SK-N-SH (cell line): ENCODE measurements around the gene MTERF4. TPM values are rescaled to one million over a fixed set of nuclear protein-coding genes. Genes with fewer than 3 reads are reported as not detected.

ENCODE experiments used
- CTCF ChIA-PET: fragments of 300-600, 350-600 bp; formaldehyde crosslinking; extraction: SDS; loops from one replicate; lab custom pipeline; 2021; lab: Yijun Ruan, JAX
- POLR2A ChIA-PET: fragments of 350-600 bp; sonication (Branson Sonifier 250); formaldehyde crosslinking; extraction: SDS; loops from one replicate; lab custom pipeline; 2020; ENCODE audit warnings: antibody characterized with exemption, inconsistent platforms; lab: Yijun Ruan, JAX
- DNase-seq: peaks from one replicate; pipeline ENCODE4 v3.0.0; 2012
- H2AFZ ChIP-seq: fragments of 200-600 bp; sonication (generic); 2 replicates; pipeline ENCODE4 v1.8.1; 2016; ENCODE audit warnings: antibody characterized with exemption, mild to moderate bottlenecking, low read depth
- H3F3A ChIP-seq: fragments of 200-600 bp; sonication (generic); replicated peaks from 2 replicates; pipeline ENCODE3; 2016; ENCODE audit warnings: antibody characterized with exemption, mild to moderate bottlenecking; ENCODE audit not compliant: insufficient read depth
- H3K27ac ChIP-seq, 2 experiments: fragments of 200-500 bp in 1 of 2; fragments of 200-600 bp in 1 of 2; sonication (Bioruptor generic) in 1 of 2; sonication (generic), shearing (Covaris generic) in 1 of 2; 2 replicates each; pipeline versions ENCODE4 v1.5.1 to v1.6.1; 2014 to 2016; ENCODE audit warnings: low read depth in 2 of 2, inconsistent platforms in 1 of 2, low read length in 1 of 2, mild to moderate bottlenecking in 1 of 2, mixed read lengths in 1 of 2
- H3K27me3 ChIP-seq: fragments of 200-600 bp; sonication (generic), shearing (Covaris generic); 2 replicates; pipeline ENCODE4 v1.6.1; 2016; ENCODE audit warnings: mixed run types; ENCODE audit not compliant: insufficient read depth
- H3K36me3 ChIP-seq, 2 experiments: fragments of 200-500 bp in 1 of 2; fragments of 200-600 bp in 1 of 2; sonication (Bioruptor generic) in 1 of 2; sonication (generic) in 1 of 2; replicated peaks in 1 of 2; 2 replicates each; pipeline versions ENCODE3 to v1.5.1; 2014 to 2016; ENCODE audit warnings: low read length in 1 of 2, mild to moderate bottlenecking in 1 of 2; ENCODE audit not compliant: insufficient read depth in 2 of 2, control insufficient read depth in 1 of 2
- H3K4me1 ChIP-seq, 2 experiments: fragments of 200-500 bp in 1 of 2; fragments of 200-600 bp in 1 of 2; sonication (Bioruptor generic) in 1 of 2; sonication (generic), shearing (Covaris generic) in 1 of 2; 2 replicates each; pipeline versions ENCODE4 v1.5.1 to v1.6.1; 2014 to 2016; ENCODE audit warnings: low read depth in 1 of 2, low read length in 1 of 2, mixed run types in 1 of 2; ENCODE audit not compliant: insufficient read depth in 2 of 2, control insufficient read depth in 1 of 2
- H3K4me2 ChIP-seq: fragments of 200-600 bp; sonication (generic), shearing (Covaris generic); 2 replicates; pipeline ENCODE4 v1.6.1; 2017; ENCODE audit warnings: mixed run types
- H3K4me3 ChIP-seq, 2 experiments: fragments of 200-500 bp in 1 of 2; fragments of 200-600 bp in 1 of 2; sonication (Bioruptor generic) in 1 of 2; sonication (generic), shearing (Covaris generic) in 1 of 2; 2 replicates each; pipeline versions ENCODE4 v1.5.1 to v1.8.1; 2014 to 2016; ENCODE audit warnings: low read depth in 2 of 2, inconsistent platforms in 1 of 2, low read length in 1 of 2, mild to moderate bottlenecking in 1 of 2, mixed read lengths in 1 of 2, moderate library complexity in 1 of 2
- H3K79me2 ChIP-seq: fragments of 200-600 bp; sonication (generic); 2 replicates; pipeline ENCODE4 v1.8.1; 2017; ENCODE audit warnings: mild to moderate bottlenecking; ENCODE audit not compliant: insufficient read depth
- H3K9ac ChIP-seq: fragments of 200-600 bp; sonication (generic); 2 replicates; pipeline ENCODE4 v1.6.1; 2017; ENCODE audit warnings: mixed run types
- H3K9me2 ChIP-seq: fragments of 200-600 bp; sonication (generic); 2 replicates; pipeline ENCODE4 v1.6.1; 2017; ENCODE audit warnings: mixed run types
- H3K9me3 ChIP-seq: fragments of 200-600 bp; sonication (generic); 2 replicates; pipeline ENCODE4 v1.6.1; 2017; ENCODE audit warnings: mixed run types, mild to moderate bottlenecking, moderate library complexity
- H4K20me1 ChIP-seq: fragments of 200-600 bp; sonication (generic); 2 replicates; pipeline ENCODE4 v1.6.1; 2017; ENCODE audit warnings: mild to moderate bottlenecking, mixed run types; ENCODE audit not compliant: insufficient read depth
- CHD2 ChIP-seq: fragments of 150-350 bp; IDR thresholded peaks from 2 replicates; pipeline ENCODE4 v1.6.1; 2018; ENCODE audit warnings: low read length; ENCODE audit not compliant: partially characterized antibody
- ELF1 ChIP-seq: IDR thresholded peaks from 2 replicates; pipeline ENCODE4 v1.4.0; 2012
- FOSL2 ChIP-seq: IDR thresholded peaks from 2 replicates; pipeline ENCODE4 v1.4.0; 2012; ENCODE audit warnings: low read depth, mild to moderate bottlenecking, moderate library complexity, borderline replicate concordance
- FOXJ3 ChIP-seq: sonication (generic); formaldehyde crosslinking; IDR thresholded peaks from 2 replicates; pipeline ENCODE4 v1.5.1; 2020; ENCODE audit warnings: mild to moderate bottlenecking, missing genetic modification reagents
- FOXM1 ChIP-seq: IDR thresholded peaks from 2 replicates; pipeline ENCODE4 v1.4.0; 2012; ENCODE audit warnings: low read depth, mild to moderate bottlenecking
- MAX ChIP-seq: IDR thresholded peaks from 2 replicates; pipeline ENCODE4 v1.4.0; 2012; ENCODE audit warnings: low read depth
- MEF2A ChIP-seq: IDR thresholded peaks from 2 replicates; pipeline ENCODE4 v1.4.0; 2012; ENCODE audit warnings: low read depth, borderline replicate concordance
- MXI1 ChIP-seq: IDR thresholded peaks from 2 replicates; pipeline ENCODE4 v1.6.1; 2012; ENCODE audit warnings: mild to moderate bottlenecking, low read depth, low read length, improper control_type of control experiment
- NRF1 ChIP-seq: IDR thresholded peaks from 2 replicates; pipeline ENCODE4 v1.6.1; 2012; ENCODE audit warnings: low read depth, mild to moderate bottlenecking, low read length
- REST ChIP-seq: IDR thresholded peaks from 2 replicates; pipeline ENCODE4 v1.6.1; 2012; ENCODE audit warnings: mild to moderate bottlenecking, low read depth, low read length, moderate library complexity
- SMC3 ChIP-seq: IDR thresholded peaks from 2 replicates; pipeline ENCODE4 v1.6.1; 2012; ENCODE audit warnings: low read depth, low read length, improper control_type of control experiment
- TCF12 ChIP-seq: IDR thresholded peaks from 2 replicates; pipeline ENCODE4 v1.4.0; 2012
- TEAD4 ChIP-seq: IDR thresholded peaks from 2 replicates; pipeline ENCODE4 v1.4.0; 2012; ENCODE audit warnings: mild to moderate bottlenecking, borderline replicate concordance; ENCODE audit not compliant: insufficient read depth
- USF1 ChIP-seq: IDR thresholded peaks from 2 replicates; pipeline ENCODE4 v1.4.0; 2012; ENCODE audit warnings: low read depth, borderline replicate concordance
- ZBTB33 ChIP-seq: IDR thresholded peaks from 2 replicates; pipeline ENCODE4 v1.4.0; 2012; ENCODE audit warnings: low read depth, borderline replicate concordance
- WGBS: methylation state at CpG from one replicate; pipeline ENCODE4 v1.1.6; 2017; ENCODE audit warnings: low lambda C conversion rate; 5-methylcytosine and 5-hydroxymethylcytosine counted together
- polyA plus RNA-seq, 3 experiments: library from polyadenylated mRNA; depleted of rRNA; stranded (reverse); fragments of >200 nt; gene quantifications; 2 replicates each; pipeline ENCODE4 v1.2.3, GENCODE V29; 2012
- TF ChIP-seq, protein P1 (sequence below): IDR thresholded peaks from 2 replicates; pipeline ENCODE4; 2012
- TF ChIP-seq, protein P2 (sequence below): fragments of 150-350 bp; IDR thresholded peaks from 2 replicates; pipeline ENCODE4 v1.6.1; 2017; ENCODE audit warnings: antibody characterized with exemption, low read length, low read depth, borderline replicate concordance

MTERF4 gene
- polyA plus RNA-seq, 1 of the 3 experiments (the other 2 are of a cell fraction): 31.0 TPM

- TF ChIP-seq ZBTB33: no peak
- no peak for TF ChIP-seq FOSL2
- TF ChIP-seq, protein P1, sequence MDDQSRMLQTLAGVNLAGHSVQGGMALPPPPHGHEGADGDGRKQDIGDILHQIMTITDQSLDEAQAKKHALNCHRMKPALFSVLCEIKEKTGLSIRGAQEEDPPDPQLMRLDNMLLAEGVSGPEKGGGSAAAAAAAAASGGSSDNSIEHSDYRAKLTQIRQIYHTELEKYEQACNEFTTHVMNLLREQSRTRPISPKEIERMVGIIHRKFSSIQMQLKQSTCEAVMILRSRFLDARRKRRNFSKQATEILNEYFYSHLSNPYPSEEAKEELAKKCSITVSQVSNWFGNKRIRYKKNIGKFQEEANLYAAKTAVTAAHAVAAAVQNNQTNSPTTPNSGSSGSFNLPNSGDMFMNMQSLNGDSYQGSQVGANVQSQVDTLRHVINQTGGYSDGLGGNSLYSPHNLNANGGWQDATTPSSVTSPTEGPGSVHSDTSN: no peak
- no peak for TF ChIP-seq TCF12
- no peak for TF ChIP-seq MAX
- no peak for TF ChIP-seq FOXM1
- no peak for TF ChIP-seq REST
These were observed 36.4 kb upstream of the MTERF4 start (continued) for GRCh38 chr2:241138471-241138870.

DNA sequence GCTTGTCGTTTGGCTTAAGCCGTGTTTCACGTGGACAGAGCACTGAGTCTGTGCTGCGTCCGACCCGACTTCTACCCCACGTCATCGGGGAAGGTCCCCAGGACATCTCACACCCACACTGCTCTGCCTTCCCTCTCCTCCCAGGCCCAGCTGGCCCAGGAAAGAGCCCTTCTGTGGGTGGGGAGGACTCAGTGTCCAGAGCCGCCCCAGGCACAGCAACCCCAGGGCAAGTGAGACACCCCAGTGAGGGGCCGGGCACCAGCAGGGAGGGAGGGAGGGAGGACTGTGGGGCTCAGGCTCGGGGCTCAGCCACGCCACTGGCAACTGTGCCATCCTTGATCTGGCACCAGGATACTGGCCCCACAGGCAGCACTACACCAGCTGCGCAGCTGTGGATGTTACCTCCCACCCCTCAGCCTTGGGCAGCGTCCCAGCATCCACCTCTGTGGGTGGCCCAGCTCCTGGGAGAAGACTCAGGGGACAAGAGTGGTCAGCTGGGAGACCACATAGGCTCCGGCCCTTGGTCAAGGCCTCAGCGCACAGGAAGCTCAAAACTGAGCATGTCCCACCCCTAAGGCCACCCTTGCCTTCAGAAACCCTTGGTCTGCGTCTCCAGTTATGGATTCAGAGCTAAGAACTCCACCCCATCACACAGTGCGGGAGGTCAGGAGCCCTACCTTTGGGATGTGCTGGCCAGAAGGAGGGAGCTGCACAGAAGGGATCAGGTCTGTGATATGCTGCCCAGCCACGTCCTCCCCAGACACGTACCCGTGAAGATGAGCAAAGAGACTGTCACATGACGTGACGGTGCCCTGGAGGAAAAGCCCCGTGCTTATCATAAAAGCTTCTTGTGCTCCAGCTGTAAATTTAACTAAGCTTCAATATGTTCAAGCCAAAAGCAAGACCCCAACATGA lies 35.4 kb upstream of the MTERF4 start:
- H4K20me1 ChIP-seq: no peaks in the 10 kb centered on the region
- H3K36me3 ChIP-seq: no peaks in the 10 kb centered on the region
- H3K9me2 ChIP-seq: no peaks in the 10 kb centered on the region
- WGBS: 94% methylated on average over 16 of the region's 24 CpGs
- H3K4me2 ChIP-seq: no peak overlapping the region
- H3K27ac ChIP-seq: no peak overlapping the region
- no peak overlapping the region for H3K4me3 ChIP-seq
- H2AFZ ChIP-seq: no peak overlapping the region
- H3K4me1 ChIP-seq: no peaks in the 10 kb centered on the region
- CTCF ChIA-PET: interaction anchor here (1.1 to 1.4 kb wide), 3 partner anchors 59 to 286 kb away, joined by 3 to 4 read pairs (median 3); no protein-coding TSS in a partner anchor
- DNase-seq: no peak
- no peaks in the 10 kb centered on the region for H3K9me3 ChIP-seq
- no peak overlapping the region for H3K9ac ChIP-seq
- no peaks in the 10 kb centered on the region for H3K27me3 ChIP-seq
- POLR2A ChIA-PET: no interaction called here
- H3F3A ChIP-seq: no peaks in the 10 kb centered on the region
- H3K79me2 ChIP-seq: no peaks in the 10 kb centered on the region
- TF ChIP-seq FOXJ3: no peak
- TF ChIP-seq NRF1: no peak
- no peak for TF ChIP-seq MEF2A
- TF ChIP-seq USF1: no peak
- no peak for TF ChIP-seq TCF12
- no peak for TF ChIP-seq TEAD4
- TF ChIP-seq SMC3: no peak
- no peak for TF ChIP-seq MXI1
- TF ChIP-seq, protein P2, sequence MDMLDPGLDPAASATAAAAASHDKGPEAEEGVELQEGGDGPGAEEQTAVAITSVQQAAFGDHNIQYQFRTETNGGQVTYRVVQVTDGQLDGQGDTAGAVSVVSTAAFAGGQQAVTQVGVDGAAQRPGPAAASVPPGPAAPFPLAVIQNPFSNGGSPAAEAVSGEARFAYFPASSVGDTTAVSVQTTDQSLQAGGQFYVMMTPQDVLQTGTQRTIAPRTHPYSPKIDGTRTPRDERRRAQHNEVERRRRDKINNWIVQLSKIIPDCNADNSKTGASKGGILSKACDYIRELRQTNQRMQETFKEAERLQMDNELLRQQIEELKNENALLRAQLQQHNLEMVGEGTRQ: no peak
- no peak for TF ChIP-seq ELF1
- TF ChIP-seq CHD2: no peak
